SK-N-SH treated with all-trans-retinoic acid at 6 μM for 48 hours (cell line): ENCODE results near the gene LALBA.

Source experiments
- ATAC-seq: fragments of 200-7000 bp; cut with Tn5 transposase; 3 replicates; pipeline ENCODE4 v1.9.1; 2020; ENCODE audit warnings: mild to moderate bottlenecking, moderate library complexity
- ARNTL ChIP-seq: fragments of 450-650 bp; formaldehyde crosslinking; IDR thresholded peaks from 2 replicates; pipeline ENCODE4 v1.5.0; 2020; ENCODE audit warnings: low read depth, mild to moderate bottlenecking, moderate library complexity, borderline replicate concordance
- CSRNP3 ChIP-seq: fragments of 250-450 bp; sonication (Bioruptor Pico); IDR thresholded peaks from 2 replicates; pipeline ENCODE4 v1.5.1; 2021; ENCODE audit warnings: mild to moderate bottlenecking, moderate library complexity
- ESRRG ChIP-seq: fragments of 250-450 bp; sonication (Bioruptor Pico); IDR thresholded peaks from 2 replicates; pipeline ENCODE4 v1.6.1; 2021; ENCODE audit warnings: mild to moderate bottlenecking
- OSR1 ChIP-seq: fragments of 250-450 bp; sonication (Bioruptor Pico); IDR thresholded peaks from 2 replicates; pipeline ENCODE4 v1.8.0; 2022; ENCODE audit warnings: moderate library complexity, mild to moderate bottlenecking, inconsistent platforms
- PPARA ChIP-seq: fragments of 250-450 bp; sonication (Bioruptor Pico); IDR thresholded peaks from 2 replicates; pipeline ENCODE4 v1.5.0; 2020; ENCODE audit warnings: mild to moderate bottlenecking, borderline replicate concordance
- RARB ChIP-seq: fragments of 250-450 bp; sonication (Bioruptor Pico); IDR thresholded peaks from 2 replicates; pipeline ENCODE4 v1.8.0; 2021; ENCODE audit warnings: mild to moderate bottlenecking, moderate library complexity
- SNAI2 ChIP-seq: fragments of 250-450 bp; sonication (Bioruptor Pico); IDR thresholded peaks from 2 replicates; pipeline ENCODE4 v1.5.0; 2020; ENCODE audit warnings: mild to moderate bottlenecking, moderate library complexity
- TCF4 ChIP-seq: fragments of 250-450 bp; sonication (Bioruptor Pico); IDR thresholded peaks from 2 replicates; pipeline ENCODE4 v1.8.0; 2021; ENCODE audit warnings: mild to moderate bottlenecking, moderate library complexity, borderline replicate concordance
- TSHZ2 ChIP-seq: fragments of 250-450 bp; sonication (Bioruptor Pico); IDR thresholded peaks from 2 replicates; pipeline ENCODE4 v1.5.0; 2020; ENCODE audit warnings: mild to moderate bottlenecking, moderate library complexity
- ZC3H10 ChIP-seq: fragments of 250-450 bp; sonication (Bioruptor Pico); IDR thresholded peaks from 2 replicates; pipeline ENCODE4 v1.5.1; 2021; ENCODE audit warnings: mild to moderate bottlenecking, moderate library complexity
- ZFP3 ChIP-seq: fragments of 250-450 bp; sonication (Bioruptor Pico); IDR thresholded peaks from 2 replicates; pipeline ENCODE4 v1.5.0; 2020; ENCODE audit warnings: mild to moderate bottlenecking, moderate library complexity
- ZFP30 ChIP-seq: fragments of 450-650 bp; formaldehyde crosslinking; IDR thresholded peaks from 2 replicates; pipeline ENCODE4 v1.5.0; 2022; ENCODE audit warnings: mild to moderate bottlenecking, moderate library complexity
- ZNF565 ChIP-seq: fragments of 450-650 bp; formaldehyde crosslinking; conservative IDR thresholded peaks from 2 replicates; pipeline ENCODE4 v1.5.0; 2020; ENCODE audit warnings: low read depth, mild to moderate bottlenecking, moderate library complexity
- ZNF70 ChIP-seq: fragments of 450-650 bp; formaldehyde crosslinking; IDR thresholded peaks from 2 replicates; pipeline ENCODE4 v1.5.0; 2020; ENCODE audit warnings: mild to moderate bottlenecking, moderate library complexity
- ZNF8 ChIP-seq: fragments of 450-650 bp; formaldehyde crosslinking; IDR thresholded peaks from 2 replicates; pipeline ENCODE4 v1.5.0; 2020; ENCODE audit warnings: mild to moderate bottlenecking, moderate library complexity
- TF ChIP-seq, protein P1 (sequence below): fragments of 250-450 bp; sonication (Bioruptor Pico); IDR thresholded peaks from 2 replicates; pipeline ENCODE4 v1.8.0; 2021; ENCODE audit warnings: low read depth, mild to moderate bottlenecking, moderate library complexity, borderline replicate concordance
- TF ChIP-seq, protein P2 (sequence below): fragments of 250-450 bp; sonication (Bioruptor Pico); IDR thresholded peaks from 2 replicates; pipeline ENCODE4 v1.8.0; 2020; ENCODE audit warnings: mild to moderate bottlenecking, moderate library complexity, borderline replicate concordance
- TF ChIP-seq, protein P3 (sequence below): fragments of 250-450 bp; sonication (Bioruptor Pico); IDR thresholded peaks from 2 replicates; pipeline ENCODE4 v1.5.1; 2020; ENCODE audit warnings: low read depth, mild to moderate bottlenecking, moderate library complexity

Gene LALBA

DNA sequence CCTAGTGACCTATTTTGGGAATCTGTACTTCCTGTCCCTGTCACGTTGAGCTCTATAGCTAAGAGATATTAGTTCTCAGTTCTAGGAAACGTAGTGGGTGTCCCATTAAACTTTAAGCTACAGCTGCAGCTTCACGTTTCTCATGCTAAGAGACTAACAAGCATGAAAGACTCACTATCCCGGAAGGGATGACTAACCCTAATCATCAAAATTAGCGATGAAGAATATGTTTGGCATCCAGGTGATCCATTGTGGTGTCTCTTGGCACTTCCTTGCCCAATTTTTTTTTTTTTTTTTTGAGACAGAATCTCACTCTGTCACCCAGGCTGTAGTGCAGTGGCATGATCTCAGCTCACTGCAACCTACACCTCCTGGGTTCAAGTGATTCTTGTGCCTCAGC is 11.0 kb upstream of the LALBA start (continued):
- TF ChIP-seq CSRNP3, result no peak
- TF ChIP-seq, all 23 proteins: peak for 0

DNA sequence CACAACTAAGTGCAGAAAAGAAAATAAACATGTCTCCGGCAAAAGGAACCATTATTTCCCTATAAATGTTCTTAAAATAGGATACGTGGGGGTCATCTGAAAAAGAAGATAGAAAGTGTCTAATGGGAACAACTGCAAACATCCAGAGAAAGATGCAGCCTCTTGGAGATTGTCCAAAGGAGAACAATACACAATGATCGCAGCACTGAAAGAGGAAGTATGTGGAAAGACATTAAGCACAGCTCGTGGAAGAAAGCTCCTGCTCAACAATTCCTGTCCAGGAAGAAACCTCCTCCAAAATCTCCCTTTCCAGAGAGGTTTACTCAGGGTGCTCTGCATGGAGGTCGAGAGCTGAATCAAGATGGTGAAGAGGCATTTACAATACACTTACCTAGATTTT is 2.5 kb upstream of the LALBA start:
- TF ChIP-seq SNAI2 (CRISPR knock-in tag) (no peak), CSRNP3 (no peak), ZNF8 (CRISPR knock-in tag) (no peak), ARNTL (CRISPR knock-in tag) (no peak), RARB (CRISPR knock-in tag) (no peak), TSHZ2 (CRISPR knock-in tag) (no peak), TCF4 (no peak), ZNF565 (CRISPR knock-in tag) (no peak)
- TF ChIP-seq, protein P1, sequence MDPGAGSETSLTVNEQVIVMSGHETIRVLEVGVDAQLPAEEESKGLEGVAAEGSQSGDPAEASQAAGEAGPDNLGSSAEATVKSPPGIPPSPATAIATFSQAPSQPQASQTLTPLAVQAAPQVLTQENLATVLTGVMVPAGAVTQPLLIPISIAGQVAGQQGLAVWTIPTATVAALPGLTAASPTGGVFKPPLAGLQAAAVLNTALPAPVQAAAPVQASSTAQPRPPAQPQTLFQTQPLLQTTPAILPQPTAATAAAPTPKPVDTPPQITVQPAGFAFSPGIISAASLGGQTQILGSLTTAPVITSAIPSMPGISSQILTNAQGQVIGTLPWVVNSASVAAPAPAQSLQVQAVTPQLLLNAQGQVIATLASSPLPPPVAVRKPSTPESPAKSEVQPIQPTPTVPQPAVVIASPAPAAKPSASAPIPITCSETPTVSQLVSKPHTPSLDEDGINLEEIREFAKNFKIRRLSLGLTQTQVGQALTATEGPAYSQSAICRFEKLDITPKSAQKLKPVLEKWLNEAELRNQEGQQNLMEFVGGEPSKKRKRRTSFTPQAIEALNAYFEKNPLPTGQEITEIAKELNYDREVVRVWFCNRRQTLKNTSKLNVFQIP (CRISPR knock-in tag), result no peak
- TF ChIP-seq, protein P2, sequence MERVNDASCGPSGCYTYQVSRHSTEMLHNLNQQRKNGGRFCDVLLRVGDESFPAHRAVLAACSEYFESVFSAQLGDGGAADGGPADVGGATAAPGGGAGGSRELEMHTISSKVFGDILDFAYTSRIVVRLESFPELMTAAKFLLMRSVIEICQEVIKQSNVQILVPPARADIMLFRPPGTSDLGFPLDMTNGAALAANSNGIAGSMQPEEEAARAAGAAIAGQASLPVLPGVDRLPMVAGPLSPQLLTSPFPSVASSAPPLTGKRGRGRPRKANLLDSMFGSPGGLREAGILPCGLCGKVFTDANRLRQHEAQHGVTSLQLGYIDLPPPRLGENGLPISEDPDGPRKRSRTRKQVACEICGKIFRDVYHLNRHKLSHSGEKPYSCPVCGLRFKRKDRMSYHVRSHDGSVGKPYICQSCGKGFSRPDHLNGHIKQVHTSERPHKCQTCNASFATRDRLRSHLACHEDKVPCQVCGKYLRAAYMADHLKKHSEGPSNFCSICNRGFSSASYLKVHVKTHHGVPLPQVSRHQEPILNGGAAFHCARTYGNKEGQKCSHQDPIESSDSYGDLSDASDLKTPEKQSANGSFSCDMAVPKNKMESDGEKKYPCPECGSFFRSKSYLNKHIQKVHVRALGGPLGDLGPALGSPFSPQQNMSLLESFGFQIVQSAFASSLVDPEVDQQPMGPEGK (CRISPR knock-in tag), result no peak
- TF ChIP-seq, all 23 proteins: peak for 0
- no peak for ATAC-seq

DNA sequence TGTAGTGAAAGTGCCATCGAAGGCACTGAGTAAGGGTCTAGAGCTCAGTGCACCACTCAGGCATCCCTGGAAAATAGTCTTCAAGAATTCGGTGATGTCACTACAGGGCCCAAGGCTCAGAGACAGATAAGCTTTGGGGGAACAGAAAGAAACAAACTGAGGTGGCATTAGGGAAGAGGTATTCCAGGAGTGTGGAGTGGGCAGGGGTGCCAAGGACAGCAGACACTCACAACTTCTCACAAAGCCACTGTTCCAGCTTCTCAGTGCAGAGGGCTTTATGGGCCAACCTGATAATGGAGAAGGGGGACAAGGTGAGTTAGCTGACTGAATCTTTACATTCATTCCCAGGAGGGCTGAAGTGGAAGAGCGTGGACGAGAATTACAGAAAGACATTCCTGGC is 2.1 kb downstream of the LALBA start:
- TF ChIP-seq OSR1 (CRISPR knock-in tag), result no peak
- TF ChIP-seq CSRNP3, result no peak
- no peak for TF ChIP-seq ZFP3 (CRISPR knock-in tag)
- TF ChIP-seq, protein P3, sequence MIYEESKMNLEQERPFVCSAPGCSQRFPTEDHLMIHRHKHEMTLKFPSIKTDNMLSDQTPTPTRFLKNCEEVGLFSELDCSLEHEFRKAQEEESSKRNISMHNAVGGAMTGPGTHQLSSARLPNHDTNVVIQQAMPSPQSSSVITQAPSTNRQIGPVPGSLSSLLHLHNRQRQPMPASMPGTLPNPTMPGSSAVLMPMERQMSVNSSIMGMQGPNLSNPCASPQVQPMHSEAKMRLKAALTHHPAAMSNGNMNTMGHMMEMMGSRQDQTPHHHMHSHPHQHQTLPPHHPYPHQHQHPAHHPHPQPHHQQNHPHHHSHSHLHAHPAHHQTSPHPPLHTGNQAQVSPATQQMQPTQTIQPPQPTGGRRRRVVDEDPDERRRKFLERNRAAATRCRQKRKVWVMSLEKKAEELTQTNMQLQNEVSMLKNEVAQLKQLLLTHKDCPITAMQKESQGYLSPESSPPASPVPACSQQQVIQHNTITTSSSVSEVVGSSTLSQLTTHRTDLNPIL (CRISPR knock-in tag), result no peak
- TF ChIP-seq RARB (CRISPR knock-in tag), result no peak
- TF ChIP-seq ZC3H10 (CRISPR knock-in tag), result no peak
- TF ChIP-seq ZNF70, result no peak
- TF ChIP-seq, all 23 proteins: peak for 0
- ATAC-seq, result no peak

DNA sequence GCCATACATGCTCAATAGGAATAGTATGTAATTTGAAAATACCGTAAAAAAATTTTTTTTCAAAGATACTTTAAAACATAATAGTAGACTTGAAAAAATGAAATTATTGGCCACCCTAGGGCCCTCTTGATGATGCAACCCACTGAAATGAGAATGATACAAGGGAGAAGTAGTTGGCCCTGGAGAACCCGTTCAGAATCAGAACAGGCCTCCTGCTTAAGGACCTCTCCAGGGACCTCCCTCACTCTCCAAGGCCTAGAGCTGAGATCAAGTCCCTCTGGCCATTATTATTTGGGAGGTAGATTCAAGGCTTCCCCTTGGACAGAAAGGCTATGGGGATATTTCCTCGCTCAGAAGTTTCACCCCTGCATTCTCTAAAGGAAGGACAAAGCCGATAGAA is 11.9 kb downstream of the LALBA start:
- TF ChIP-seq OSR1 (CRISPR knock-in tag) (no peak), ZNF8 (CRISPR knock-in tag) (no peak), PPARA (CRISPR knock-in tag) (no peak), ESRRG (CRISPR knock-in tag) (no peak), TSHZ2 (CRISPR knock-in tag) (no peak), SNAI2 (CRISPR knock-in tag) (no peak), ZFP30 (CRISPR knock-in tag) (no peak)
- ATAC-seq, result no peak
